GM19193 (cell line): ENCODE results near the gene ABL2.

Experiments used
- POLR2A ChIP-seq: IDR thresholded peaks from 4 replicates; pipeline ENCODE4 v1.6.1; 2011; ENCODE audit not compliant: insufficient read depth, insufficient read length; ENCODE audit errors: extremely low read depth

ABL2 gene

DNA sequence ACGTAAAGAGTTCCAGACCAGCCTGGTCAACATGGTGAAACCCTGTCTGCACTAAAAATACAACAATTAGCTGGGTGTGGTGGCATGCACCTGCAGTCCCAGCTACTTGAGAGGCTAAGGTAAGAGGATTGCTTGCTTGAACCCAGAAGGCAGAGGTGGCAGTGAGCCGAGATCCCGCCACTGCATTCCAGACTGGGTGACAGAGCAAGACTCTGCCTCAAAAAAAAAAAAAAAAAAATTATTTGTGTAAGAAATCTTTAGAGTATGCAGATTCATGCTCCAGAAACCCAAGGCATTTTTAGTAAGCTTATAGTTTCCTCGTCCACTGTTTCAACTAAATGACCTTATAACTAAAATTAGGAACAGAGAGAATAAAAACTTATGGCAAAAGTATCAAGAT is 51.3 kb downstream of the ABL2 start:
- TF ChIP-seq POLR2A: no peak

GRCh38 chr1:179177615-179178014 is 51.9 kb downstream of the ABL2 start:
- no peak for TF ChIP-seq POLR2A

- no peak for TF ChIP-seq POLR2A
These were observed 52.3 kb downstream of the ABL2 start for GRCh38 chr1:179177182-179177581.

DNA sequence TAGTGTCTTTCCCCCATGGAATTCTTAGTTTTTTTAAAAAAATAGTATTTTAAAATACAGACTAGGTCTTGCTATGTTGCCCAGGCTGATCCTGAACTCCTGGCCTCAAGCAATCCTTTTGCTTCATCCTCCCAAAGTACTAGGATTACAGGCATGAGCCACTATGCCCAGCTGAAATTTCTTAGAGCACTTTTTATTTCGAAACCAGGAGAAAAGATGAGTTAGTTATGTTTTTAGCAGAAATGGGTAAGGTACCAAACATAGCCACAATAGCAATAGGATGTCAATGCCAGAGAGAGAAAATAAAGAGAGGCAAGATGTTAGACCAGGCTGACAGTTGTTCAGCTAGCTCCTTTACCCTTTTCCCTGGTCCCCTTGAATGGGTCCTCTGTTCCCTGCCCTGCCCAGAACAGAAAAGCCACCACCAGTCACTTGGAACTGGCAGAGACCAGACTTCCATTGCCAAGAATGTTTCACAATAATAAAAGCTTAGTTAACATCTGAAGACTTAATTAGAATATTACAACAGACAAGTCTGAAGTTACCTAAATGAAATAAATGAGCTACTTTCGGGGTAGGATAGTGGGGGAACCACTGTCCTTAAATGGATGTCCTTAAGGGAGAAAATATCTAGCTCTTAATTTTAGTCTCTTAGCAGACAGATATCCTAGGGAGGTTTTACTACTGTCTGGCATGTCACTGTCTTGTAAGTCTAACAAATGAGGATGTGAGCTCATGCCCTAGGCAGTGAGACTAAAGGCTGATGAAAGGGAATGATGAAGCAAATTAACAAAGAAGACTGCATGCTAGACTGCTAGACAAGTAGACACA is 54.3 kb downstream of the ABL2 start:
- TF ChIP-seq POLR2A: no peak

DNA sequence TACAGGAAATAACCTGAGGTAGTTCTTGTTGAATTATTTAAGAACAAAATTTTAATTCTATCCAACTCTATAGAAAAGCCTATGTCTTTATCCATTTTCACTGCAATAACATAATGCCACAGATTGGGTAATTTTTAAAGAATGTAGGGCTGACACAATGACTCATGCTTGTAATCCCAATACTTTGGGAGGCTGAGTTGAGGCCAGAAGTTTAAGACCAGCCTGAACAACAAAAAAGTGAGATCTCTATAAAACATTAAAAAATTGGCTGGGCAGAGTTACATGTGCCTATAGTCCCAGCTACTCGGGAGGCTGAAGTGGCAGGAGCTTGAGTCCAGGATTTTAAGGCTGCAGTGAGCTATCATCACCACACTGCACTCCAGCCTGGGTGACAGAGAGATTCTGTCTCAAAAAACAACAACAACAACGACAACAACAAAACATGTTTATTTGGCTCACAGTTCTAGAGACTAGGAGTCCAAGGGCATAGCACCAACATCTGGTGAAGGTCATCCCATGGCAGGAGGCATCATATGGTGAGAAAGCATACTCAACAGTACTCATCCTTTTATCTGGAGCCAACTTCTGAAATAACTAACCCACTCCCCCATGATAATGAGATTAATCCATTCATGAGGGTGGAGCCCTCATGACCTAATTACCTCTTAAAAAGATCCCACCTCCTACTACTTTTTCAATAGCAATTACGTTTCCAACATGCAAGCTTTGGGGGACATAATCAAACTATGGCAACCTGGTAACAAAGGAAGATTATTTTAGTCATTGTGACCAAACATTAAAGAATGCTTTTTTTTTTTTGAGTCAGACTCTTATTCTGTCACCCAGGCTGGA is 59.6 kb downstream of the ABL2 start:
- TF ChIP-seq POLR2A: no peak

DNA sequence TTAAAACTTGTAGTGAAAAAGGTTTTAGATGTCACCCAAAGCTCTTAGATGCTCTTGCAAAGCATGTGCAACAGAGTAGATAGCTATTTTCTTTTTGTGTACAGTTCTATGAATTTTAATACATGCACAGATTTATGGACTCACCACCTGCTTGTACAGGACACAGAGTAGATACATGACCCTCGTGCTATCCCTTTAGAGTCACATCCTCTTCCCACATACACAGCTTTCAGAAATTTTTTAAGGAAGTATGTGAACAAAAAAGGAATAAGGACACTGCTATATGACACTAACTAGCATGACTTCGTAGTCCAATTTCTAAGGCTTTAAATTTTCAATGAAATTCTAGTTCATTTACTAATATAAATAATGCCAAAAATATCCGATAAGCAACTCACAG is 60.9 kb downstream of the ABL2 start:
- no peak for TF ChIP-seq POLR2A

- TF ChIP-seq POLR2A: no peak
These were observed 61.5 kb downstream of the ABL2 start for GRCh38 chr1:179167955-179168354.

GRCh38 chr1:179167418-179167777 is 62.1 kb downstream of the ABL2 start:
- no peak for TF ChIP-seq POLR2A

GRCh38 chr1:179166663-179167417 is 62.6 kb downstream of the ABL2 start:
- TF ChIP-seq POLR2A: no peak

- TF ChIP-seq POLR2A: no peak
These were observed 65.0 kb downstream of the ABL2 start for GRCh38 chr1:179164494-179164893.

DNA sequence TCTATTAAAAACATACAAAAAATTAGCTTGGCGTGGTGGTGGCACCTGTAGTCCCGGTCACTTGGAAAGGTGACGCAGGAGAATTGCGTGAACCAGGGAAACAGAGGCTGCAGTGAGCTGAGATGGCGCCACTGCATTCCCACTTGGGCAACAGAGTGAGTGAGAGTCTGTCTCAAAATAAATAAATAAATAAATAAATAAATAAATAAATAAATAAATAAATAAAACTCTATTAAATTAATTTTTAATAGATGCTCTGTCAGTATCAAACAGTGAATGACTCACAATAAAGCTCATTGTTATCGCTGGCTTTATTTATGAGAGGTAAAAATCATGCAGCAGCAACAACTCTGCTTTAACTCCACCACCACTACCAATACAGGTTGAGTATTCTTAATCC is 72.8 kb downstream of the ABL2 start:
- TF ChIP-seq POLR2A: no peak

GRCh38 chr1:179156026-179156425 is 73.5 kb downstream of the ABL2 start:
- no peak for TF ChIP-seq POLR2A

DNA sequence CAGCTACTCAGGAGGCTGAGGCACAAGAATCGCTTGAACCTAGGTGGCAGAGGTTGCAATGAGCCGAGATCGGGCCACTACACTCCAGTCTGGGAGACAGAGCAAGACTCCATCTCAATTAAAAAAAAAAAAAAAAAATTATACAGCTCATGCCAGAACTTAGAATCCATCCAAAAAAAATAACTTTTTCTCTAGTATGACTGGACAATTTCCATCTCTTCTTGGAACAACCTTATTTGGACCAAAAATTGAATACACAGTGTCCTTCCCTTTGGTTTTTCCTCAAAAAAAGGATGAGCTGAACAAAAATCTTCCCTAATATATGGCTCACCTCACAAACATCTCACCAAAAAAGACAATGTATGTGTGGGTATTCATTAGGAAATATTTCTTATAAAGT is 73.9 kb downstream of the ABL2 start:
- TF ChIP-seq POLR2A: no peak

DNA sequence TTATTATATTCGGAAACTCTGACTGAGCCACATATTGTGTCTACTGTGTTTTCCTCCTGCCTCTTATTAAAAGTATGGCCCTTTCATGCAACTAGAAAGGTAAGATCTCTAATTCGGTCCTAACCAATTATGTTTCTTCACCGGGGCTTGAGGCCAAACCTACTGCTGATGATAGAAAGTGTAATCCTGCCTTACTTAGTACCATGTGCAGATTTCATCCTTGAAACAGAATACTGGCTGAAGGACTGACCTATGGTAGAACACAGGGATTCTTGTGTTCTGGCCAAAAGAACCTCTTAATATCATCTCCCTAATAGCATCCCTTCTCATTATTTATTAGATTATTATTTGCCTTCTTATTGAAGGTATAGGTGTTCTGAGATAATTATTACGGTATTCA is 75.0 kb downstream of the ABL2 start:
- no peak for TF ChIP-seq POLR2A

DNA sequence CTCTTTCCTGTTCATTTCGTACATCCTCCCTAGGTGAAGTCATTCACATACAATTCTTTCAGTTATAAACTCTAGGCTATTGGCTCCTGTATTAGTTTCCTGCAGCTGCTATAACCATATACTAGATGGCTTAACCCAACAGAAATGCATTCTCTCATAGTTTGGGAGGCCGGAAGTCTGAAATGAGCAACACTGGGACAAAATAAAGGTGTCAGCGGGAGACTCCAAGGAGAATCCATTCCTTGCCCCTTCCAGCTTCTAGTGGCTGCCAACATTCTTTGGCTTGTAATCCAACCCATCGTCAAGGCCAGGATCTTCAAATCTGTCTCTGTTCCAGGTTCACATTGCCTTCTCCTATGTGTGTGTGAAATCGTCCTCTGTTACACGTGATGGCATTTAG is 76.3 kb downstream of the ABL2 start:
- TF ChIP-seq POLR2A: no peak
